HAP-1 (cell line): ENCODE results near the gene EPHA2.

Experiments used
- DNase-seq, 2 experiments: peaks; one replicate each; pipeline ENCODE4 v3.0.0-alpha.2; 2016 to 2020; ENCODE audit warnings: low spot score in 2 of 2
- H3K27me3 ChIP-seq: fragments of 250-450 bp; sonication (Bioruptor Pico); 2 replicates; pipeline ENCODE4 v1.5.1; 2020; ENCODE audit warnings: low read depth, mild to moderate bottlenecking, moderate library complexity
- H3K36me3 ChIP-seq: fragments of 250-450 bp; sonication (Bioruptor Pico); replicated peaks from 2 replicates; pipeline ENCODE4 v1.5.1; 2020; ENCODE audit warnings: mild to moderate bottlenecking
- H3K4me1 ChIP-seq: fragments of 250-450 bp; sonication (Bioruptor Pico); 2 replicates; pipeline ENCODE4 v1.5.1; 2020; ENCODE audit warnings: mild to moderate bottlenecking
- H3K4me3 ChIP-seq: fragments of 250-450 bp; sonication (Bioruptor Pico); 2 replicates; pipeline ENCODE4 v1.5.1; 2020; ENCODE audit warnings: mild to moderate bottlenecking, moderate library complexity
- H3K9me3 ChIP-seq: fragments of 250-450 bp; sonication (Bioruptor Pico); 2 replicates; pipeline ENCODE4 v1.5.1; 2020; ENCODE audit warnings: mild to moderate bottlenecking, moderate library complexity
- in situ Hi-C: fragments of 300-500 bp; cut with MboI; formaldehyde crosslinking; loops from 3 replicates; pipeline ENCODE4 v1.14.3; 2020; ENCODE audit warnings: low sequenced_read_pairs, inconsistent platforms, mixed read lengths

Gene EPHA2

GRCh38 chr1:16078925-16079656 lies 76.8 kb downstream of the EPHA2 start:
- no peaks in the 10 kb centered on the region for H3K4me1 ChIP-seq
- in situ Hi-C loops: loop anchor here (10.0 kb wide), 1 partner anchor 286 kb away; the partner anchor contains the start of gene SZRD1
- peak; percentile 76 to 88 for DNase-seq
- H3K36me3 ChIP-seq: no peaks in the 10 kb centered on the region
- H3K4me3 ChIP-seq: no peak overlapping the region
- no peaks in the 10 kb centered on the region for H3K9me3 ChIP-seq
- no peaks in the 10 kb centered on the region for H3K27me3 ChIP-seq

GRCh38 chr1:16077406-16078245 lies 78.2 kb downstream of the EPHA2 start:
- Histone ChIP-seq H3K4me3 (no peak overlapping the region), H3K9me3 (no peaks in the 10 kb centered on the region), H3K4me1 (peaks cover 5% of the 10 kb centered on the region), H3K36me3 (no peaks in the 10 kb centered on the region), H3K27me3 (no peaks in the 10 kb centered on the region)
- in situ Hi-C loops: loop anchor here (10.0 kb wide), 1 partner anchor 287 kb away; the partner anchor contains the start of gene SZRD1
- no peak for DNase-seq

GRCh38 chr1:16076865-16077238 lies 79.0 kb downstream of the EPHA2 start:
- Histone ChIP-seq H3K4me1 (peaks cover 5% of the 10 kb centered on the region), H3K36me3 (no peaks in the 10 kb centered on the region), H3K4me3 (no peak overlapping the region), H3K9me3 (no peaks in the 10 kb centered on the region), H3K27me3 (no peaks in the 10 kb centered on the region)
- DNase-seq: no peak
- in situ Hi-C loops: loop anchor here (10.0 kb wide), 1 partner anchor 288 kb away; the partner anchor contains the start of gene SZRD1

- Histone ChIP-seq H3K4me1 (peaks cover 5% of the 10 kb centered on the region), H3K27me3 (no peaks in the 10 kb centered on the region), H3K36me3 (no peaks in the 10 kb centered on the region), H3K4me3 (no peak overlapping the region), H3K9me3 (no peaks in the 10 kb centered on the region)
- in situ Hi-C loops: loop anchor here (10.0 kb wide), 1 partner anchor 289 kb away; the partner anchor contains the start of gene SZRD1
- no peak for DNase-seq
These were observed 79.6 kb downstream of the EPHA2 start for GRCh38 chr1:16076031-16076864.

GRCh38 chr1:16075337-16076030 lies 80.4 kb downstream of the EPHA2 start:
- Histone ChIP-seq H3K4me3 (no peak overlapping the region), H3K9me3 (no peaks in the 10 kb centered on the region), H3K4me1 (peaks cover 5% of the 10 kb centered on the region), H3K36me3 (no peaks in the 10 kb centered on the region), H3K27me3 (no peaks in the 10 kb centered on the region)
- no peak for DNase-seq
- in situ Hi-C loops: loop anchor here (10.0 kb wide), 1 partner anchor 289 kb away; the partner anchor contains the start of gene SZRD1
